ENCODE results near the gene REXO1.

Gene REXO1

GRCh38 chr19:1859331-1859781 is 11.1 kb upstream of the REXO1 start:
- DNase-seq: no peak

GRCh38 chr19:1858412-1859081 is 10.3 kb upstream of the REXO1 start:
- no peak for DNase-seq

DNA sequence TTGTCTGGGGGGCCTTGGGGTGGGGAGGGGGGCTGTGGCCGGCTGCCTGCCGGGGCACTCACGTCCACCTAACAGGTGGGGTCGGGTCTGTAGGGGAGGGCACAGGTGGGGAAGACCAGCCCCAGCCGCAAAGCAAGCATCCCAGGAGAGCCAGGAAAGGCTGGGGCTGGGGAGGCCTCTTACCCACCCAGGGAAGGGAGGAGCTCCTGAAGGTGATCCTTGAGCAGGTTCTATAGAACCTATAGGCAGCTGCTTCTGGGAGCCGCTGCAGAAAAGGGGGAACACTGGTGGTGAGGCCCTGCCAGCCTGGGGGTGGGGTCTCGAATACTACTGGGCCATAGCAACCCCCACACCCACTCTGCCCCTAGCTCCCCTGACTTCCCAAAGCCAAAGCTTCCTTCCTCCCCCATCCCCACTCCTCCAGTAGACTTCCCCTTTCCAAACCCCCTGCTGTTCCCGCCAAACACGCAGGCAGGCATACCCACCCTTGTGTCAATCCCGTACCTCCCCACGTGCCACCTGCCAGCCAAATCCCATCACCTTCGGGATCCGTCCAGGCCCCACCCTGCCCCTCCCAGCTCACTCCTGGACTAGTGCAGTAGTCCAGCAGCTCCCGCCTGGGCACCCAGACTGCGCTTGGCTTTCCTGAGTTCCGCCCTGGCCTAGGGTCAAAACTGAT is 9.5 kb upstream of the REXO1 start:
- no peak for DNase-seq

DNA sequence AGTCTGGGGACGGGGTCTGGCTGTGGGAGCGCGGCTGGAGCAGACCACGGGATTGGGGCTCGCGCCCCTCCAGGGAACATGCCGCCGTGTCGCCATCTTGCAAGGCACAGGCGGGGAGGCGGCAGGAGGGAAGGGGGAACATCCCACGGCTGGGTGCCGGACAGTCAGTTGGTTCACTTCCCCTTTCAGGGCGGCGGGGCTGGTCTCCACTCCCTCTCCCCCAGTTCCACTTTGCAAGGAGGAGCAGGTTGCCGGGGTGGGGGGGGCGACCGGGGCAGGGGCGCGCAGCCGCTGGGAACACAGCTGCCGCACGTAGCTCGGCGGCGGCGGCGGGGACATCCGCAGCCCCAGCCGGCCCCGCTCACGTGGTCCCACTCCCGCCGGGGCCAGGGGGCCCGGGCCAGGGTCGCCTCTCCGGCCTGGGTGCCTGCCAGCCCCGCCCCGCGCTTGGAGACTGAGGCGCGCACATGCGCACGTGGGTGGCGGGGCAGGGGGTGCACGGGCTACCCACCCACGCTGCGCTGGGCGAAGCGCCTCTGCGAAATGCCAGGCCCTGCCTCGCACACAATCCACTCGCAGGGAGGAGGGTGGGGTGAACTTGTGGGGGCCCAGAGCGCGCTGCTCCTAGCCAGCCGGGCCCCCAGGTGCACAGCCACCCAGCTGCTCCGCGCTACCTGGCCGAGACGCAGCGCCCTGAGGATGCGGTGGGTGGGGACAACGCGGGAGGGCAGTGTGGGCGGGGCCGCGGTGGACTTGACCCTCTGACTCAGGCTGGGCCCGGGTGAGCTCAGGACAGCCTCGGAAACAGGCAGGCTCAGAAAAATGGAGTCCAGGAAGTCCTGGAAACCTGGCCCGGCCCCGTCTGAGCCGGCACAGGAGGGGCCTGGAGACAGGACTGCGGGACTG is 8.7 kb upstream of the REXO1 start:
- peak; percentile 48 for DNase-seq

- DNase-seq: no peak
These were observed 8.0 kb upstream of the REXO1 start for GRCh38 chr19:1856345-1856697.

GRCh38 chr19:1855828-1856255 is 7.6 kb upstream of the REXO1 start:
- DNase-seq: no peak

DNA sequence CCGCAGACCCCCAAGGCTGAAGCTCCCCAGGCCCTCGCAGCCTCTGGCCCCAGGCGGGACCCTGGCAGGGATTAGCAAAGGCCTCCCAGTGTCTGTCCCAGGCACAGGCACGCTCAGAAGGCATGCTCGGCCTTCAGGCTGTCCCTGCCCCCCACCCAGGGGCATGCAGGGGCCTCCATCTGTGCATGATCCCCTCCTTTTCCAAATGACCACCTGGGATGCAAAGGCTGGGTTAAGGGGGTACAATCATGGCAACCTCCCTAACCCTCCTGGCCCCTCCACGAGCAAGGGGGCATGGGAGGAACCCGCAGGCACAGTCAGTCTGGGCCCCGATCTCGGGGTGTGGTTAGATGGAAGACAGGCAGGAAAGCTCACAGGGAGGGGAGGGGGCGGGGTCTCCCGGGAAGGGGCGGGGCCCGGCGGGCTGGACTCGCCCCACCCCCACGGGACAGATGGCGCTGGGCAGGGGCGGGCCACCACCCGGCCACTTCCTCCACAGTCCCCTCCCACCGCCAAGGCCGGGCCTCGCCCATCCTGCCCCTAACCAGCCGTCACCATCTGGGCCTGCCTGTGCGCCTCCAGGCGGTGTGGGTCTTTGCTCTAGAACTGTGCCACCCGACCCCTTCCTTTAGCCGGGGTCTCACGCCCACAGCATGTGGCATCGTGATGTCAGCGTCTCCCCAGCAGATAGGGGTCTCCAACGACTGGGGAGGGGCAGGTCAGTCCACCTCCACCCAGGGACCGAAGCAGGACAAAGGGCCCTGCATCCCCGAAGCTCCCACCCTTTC is 7.0 kb upstream of the REXO1 start:
- DNase-seq: peak; percentile 91

- DNase-seq: no peak
These were observed 6.3 kb upstream of the REXO1 start for GRCh38 chr19:1854542-1855039.

GRCh38 chr19:1854039-1854541 is 5.8 kb upstream of the REXO1 start:
- no peak for DNase-seq

DNA sequence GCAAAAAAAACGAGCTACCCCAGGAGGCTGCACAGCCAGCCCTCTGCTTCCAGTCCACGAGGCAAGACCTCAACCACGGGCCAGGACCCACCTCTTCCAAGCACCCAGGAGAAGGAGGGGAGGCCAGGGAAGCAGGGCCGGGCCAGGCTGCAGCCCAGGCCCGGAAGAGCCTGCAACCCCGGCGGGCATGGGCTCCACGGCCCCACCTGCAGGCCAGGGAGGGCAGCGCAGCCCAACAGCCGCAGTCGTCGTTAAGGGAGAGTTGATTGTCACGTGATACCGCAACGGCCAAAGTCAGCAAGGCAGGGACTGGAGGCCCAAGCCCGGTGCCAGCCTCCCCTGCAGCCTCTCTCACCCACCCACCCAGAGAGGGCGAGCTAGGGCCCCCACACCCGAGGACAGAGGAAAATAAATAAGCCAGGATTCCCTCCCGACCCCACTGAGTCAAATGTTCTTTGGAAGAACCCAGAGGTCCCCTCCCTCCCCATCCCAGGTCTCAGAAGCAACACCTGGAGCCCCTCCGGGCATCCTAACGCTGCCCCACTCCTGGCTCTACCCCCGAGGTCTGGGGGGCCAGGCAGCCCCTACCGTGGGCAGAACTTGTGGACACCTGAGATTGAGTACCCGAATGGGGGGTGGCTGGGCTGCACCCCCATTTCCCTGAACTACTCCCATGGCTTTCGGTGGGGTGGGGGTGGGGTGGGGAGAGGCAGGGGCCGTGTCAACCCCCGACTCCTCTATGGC is 5.2 kb upstream of the REXO1 start:
- peak; percentile 85 for DNase-seq

GRCh38 chr19:1852581-1853128 is 4.4 kb upstream of the REXO1 start:
- DNase-seq: no peak

DNA sequence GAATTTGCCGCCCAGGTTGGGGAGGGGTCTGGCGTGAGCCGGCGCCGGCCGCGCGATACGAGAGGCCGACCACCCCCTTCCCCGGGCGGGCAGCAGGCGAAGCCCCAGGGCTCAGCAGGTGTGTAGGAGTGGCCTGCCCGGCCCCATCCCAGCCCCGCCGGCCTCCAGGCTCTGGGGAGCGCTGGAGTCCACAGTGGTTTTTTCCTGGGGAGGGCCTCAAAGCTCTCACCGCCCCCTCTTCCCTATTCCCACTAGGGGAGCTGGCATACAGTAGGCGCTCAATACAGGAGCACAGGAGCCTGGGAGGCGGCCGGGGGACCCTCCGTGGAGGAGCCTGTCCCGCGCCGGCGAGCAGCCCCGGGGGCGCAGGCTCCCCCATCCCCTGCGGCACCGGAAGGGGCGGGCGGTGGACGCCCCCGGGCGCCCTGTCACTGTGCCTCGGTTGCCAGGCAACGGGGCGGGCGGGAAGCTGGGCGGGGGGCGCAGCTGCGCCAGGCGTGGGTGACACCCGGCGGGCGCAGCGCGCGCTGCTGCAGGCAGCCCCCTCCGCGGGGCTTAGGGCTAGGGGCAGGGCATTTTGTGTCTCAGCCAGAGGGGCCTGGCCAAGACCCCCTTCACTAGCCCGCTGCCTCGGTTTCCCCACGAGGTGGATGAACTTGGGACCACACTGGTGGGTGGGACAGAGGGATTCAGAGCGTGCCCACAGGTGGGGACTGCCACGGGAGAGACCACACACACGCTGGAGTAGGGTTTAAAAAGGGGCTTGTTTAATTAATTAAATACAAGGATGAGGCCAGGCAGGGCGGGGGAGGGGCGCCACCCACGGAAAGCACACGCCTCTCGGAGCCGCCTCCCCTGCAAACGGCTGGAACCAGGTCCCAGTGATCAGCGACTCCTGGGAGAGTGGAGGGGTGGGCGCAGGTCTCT is 3.6 kb upstream of the REXO1 start:
- DNase-seq: no peak

DNA sequence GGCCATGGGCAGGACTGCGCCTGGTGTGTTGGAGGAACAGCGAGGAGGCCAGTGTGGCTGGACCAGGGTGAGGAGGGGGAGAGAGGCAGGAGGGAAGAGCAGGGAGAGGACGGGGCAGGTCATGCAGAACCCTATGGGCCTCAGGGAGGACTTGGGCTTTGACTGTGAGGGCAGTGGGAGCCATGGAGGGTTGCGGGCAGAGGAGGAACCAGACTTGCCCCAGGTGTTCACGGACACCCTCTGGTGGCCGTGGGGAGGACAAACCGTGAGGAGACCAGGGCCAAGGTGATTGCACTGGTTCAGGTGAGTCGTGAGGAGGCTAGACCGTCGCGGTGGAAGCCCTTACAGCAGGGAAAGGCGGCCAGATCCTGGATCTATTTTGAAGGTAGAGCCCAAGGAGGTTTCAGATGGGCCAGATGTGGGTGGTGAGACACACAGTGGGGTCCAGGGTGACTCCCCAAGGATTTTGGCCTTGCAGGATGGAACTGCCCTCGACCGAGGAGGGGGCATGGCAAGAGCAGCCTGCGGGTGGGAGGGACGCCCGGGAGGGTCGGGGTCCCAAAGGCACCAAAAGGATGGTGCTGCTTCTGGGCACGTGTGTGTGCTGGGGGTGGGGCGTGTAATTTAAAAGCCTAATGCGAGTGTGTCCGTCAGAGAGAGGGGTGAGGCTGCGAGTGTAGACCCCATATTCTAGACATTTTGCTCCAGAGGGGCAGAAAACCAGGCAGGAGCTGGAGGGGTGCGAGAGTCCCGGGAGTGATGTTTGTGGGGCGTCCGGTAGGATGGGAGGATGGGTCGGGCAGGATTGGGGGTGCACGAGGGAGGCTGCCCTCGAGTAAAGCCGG is 2.7 kb upstream of the REXO1 start:
- DNase-seq: no peak

- no peak for DNase-seq
These were observed 1.7 kb upstream of the REXO1 start for GRCh38 chr19:1849886-1850398.

- DNase-seq: no peak
These were observed 820 bp upstream of the REXO1 start for GRCh38 chr19:1849132-1849474.

DNA sequence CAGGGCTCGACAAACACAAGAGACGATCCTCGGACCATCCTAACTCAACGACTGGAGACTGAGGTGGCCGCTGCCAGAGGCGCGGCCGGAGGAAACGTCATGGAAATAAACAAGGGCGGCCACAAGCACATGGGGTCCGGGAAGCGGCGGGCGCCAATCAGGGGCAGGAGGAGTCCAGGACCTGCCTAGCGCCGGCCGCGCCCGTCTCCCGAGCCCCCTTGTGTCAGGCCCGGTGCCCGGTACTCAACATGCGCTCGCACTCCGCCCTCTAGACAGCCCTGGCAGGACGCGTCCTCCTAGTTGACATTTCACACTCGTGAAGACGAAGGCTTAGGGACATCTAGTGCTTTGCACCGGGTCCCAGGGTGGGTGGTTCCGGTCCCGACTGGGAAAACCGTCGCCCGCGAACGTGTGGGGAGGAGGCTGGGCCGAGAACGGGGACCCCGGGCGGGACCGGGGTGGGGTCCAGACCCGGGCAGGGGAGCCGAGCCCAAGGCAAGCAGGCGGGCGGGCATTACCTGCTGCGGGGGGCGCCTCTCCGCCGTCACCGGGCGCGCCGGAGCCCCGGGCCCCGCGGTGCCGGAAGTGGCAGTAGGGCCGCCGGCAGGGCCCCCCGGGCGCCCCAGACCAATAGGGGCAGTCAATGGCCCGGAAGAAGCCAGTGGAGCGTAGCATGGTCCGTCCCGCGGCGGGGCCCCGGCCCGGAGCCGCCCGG is 442 bp downstream of the REXO1 start:
- DNase-seq: no peak

DNA sequence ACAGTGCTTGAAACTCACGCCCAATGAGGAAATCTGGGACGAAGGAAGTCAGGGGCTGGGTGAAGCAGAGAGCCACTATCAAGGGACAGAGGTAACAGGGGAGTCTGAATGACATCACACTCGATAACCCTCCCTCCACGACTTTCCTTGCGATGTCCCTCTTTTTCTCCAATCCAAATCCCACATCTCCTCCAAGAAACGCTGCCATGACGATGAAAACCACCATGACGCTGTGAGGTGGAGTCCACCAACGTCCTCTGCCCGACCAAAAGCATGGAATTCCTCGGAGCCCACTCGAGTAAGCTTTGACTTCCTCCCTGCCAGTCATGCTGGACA is 967 bp downstream of the REXO1 start:
- no peak for DNase-seq

DNA sequence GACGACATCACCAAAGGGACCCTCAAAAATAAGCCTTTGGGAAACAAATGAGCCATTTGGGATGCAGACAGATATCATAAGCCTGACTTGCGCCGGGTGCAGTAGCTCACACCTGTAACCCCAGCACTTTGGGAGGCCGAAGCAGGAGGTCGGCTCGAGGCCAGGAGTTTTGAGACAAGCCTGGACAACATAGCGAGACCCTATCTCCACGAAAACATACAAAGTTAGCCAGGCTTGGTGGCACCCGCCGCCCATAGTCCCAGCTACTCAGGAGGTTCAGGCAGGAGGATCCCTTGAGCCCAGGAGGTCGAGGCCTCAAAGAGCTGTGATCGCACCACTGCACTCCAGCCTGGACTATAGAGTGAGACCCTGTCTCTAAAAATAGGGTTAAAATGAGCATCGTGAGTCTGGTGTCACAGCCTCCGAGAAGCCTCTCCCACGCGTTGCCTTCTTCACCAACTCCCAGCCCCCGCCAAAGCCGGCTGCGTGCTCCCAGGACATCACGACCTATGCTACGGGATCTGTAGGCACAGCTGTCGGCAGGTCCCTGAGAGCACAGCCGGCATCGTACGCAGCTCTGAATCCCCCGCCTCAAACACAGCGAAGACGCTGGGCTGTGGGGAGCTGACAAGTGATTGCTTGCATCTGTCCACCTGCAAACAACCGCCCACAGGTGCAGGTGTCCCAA is 1.6 kb downstream of the REXO1 start:
- DNase-seq: no peak

Data from T1000 (cell line).